Endothelial cell of umbilical vein (primary cell): ENCODE data around the gene ABCA7. TPM values are rescaled to one million over a fixed set of nuclear protein-coding genes. Genes with fewer than 3 reads are reported as not detected.

Source experiments
- BruUV-seq: library from RNA; stranded (reverse); fragments of 400-500 nt; replicated peaks from 2 replicates; lab custom pipeline; 2021; lab: Mats Ljungman, UMichigan
- CTCF ChIA-PET: fragments of 300-600, 350-600 bp; sonication (Branson Sonifier 250); formaldehyde crosslinking; loops from one replicate; lab custom pipeline; 2021; ENCODE audit warnings: antibody characterized with exemption, inconsistent platforms; lab: Charles Lee
- POLR2A ChIA-PET: fragments of 300-600, 350-600 bp; sonication (Branson Sonifier 250); formaldehyde crosslinking; loops from one replicate; lab custom pipeline; 2021; ENCODE audit warnings: antibody characterized with exemption, inconsistent platforms; lab: Charles Lee
- DNase-seq: peaks from one replicate; pipeline ENCODE4 v3.0.0-alpha.2; 2011; ENCODE audit warnings: low read depth, low spot score
- FAIRE-seq: peaks from 2 replicates; lab custom pipeline; 2011; peaks lifted over from hg19 to GRCh38; lab: Jason Lieb, UNC
- H2AFZ ChIP-seq: 2 replicates; pipeline ENCODE4 v1.6.0; 2012; ENCODE audit warnings: low read depth, low read length, control low read depth, inconsistent platforms
- H3K27ac ChIP-seq: 2 replicates; pipeline ENCODE4 v1.5.1; 2011; ENCODE audit warnings: low read depth, mild to moderate bottlenecking, control low read depth, low read length, moderate library complexity; ENCODE audit not compliant: insufficient read depth
- H3K27me3 ChIP-seq, 2 experiments: 2 replicates each; pipeline versions ENCODE4 v1.6.0 to v1.6.1; 2011; ENCODE audit warnings: low read length in 2 of 2, mixed read lengths in 1 of 2; ENCODE audit not compliant: control insufficient read depth in 2 of 2, insufficient read depth in 2 of 2
- H3K36me3 ChIP-seq, 2 experiments: 2 replicates in 1 of 2; 3 replicates in 1 of 2; pipeline ENCODE4 v1.5.1; 2011; ENCODE audit warnings: low read length in 2 of 2, mild to moderate bottlenecking in 1 of 2, moderate library complexity in 1 of 2; ENCODE audit not compliant: control insufficient read depth in 2 of 2, insufficient read depth in 2 of 2; ENCODE audit errors: extremely low read depth in 1 of 2
- H3K4me1 ChIP-seq: 3 replicates; pipeline ENCODE4 v1.5.1; 2011; ENCODE audit warnings: mild to moderate bottlenecking, low read length; ENCODE audit not compliant: control insufficient read depth, insufficient read depth; ENCODE audit errors: extremely low read depth
- H3K4me2 ChIP-seq: 2 replicates; pipeline ENCODE4 v1.6.1; 2011; ENCODE audit warnings: low read length, control low read depth, mixed read lengths; ENCODE audit not compliant: insufficient read depth
- H3K4me3 ChIP-seq, 3 experiments: fragments of 200-600 bp in 1 of 3; sonication (generic), shearing (Covaris generic) in 1 of 3; replicated peaks in 1 of 3; 2 replicates each; pipeline ENCODE4 v1.5.1; 2011 to 2016; ENCODE audit warnings: control low read depth in 3 of 3, low read length in 3 of 3, mild to moderate bottlenecking in 2 of 3, inconsistent platforms in 1 of 3, low read depth in 1 of 3, moderate library complexity in 1 of 3; ENCODE audit not compliant: insufficient read depth in 1 of 3
- H3K79me2 ChIP-seq: 2 replicates; pipeline ENCODE4 v1.6.0; 2012; ENCODE audit warnings: low read length, inconsistent platforms; ENCODE audit not compliant: control insufficient read depth, insufficient read depth
- H3K9ac ChIP-seq: replicated peaks from 2 replicates; pipeline ENCODE3; 2011; ENCODE audit warnings: low read length, control low read depth; ENCODE audit not compliant: insufficient read depth; ENCODE audit errors: extremely low read depth
- H3K9me1 ChIP-seq: replicated peaks from 3 replicates; pipeline ENCODE4 v1.6.0; 2011; ENCODE audit warnings: mild to moderate bottlenecking, low read length; ENCODE audit not compliant: control insufficient read depth, insufficient read depth; ENCODE audit errors: extremely low read depth
- H3K9me3 ChIP-seq: replicated peaks from 2 replicates; pipeline ENCODE4 v1.5.1; 2012; ENCODE audit warnings: low read length, inconsistent platforms; ENCODE audit not compliant: control insufficient read depth, insufficient read depth
- H4K20me1 ChIP-seq: replicated peaks from 2 replicates; pipeline ENCODE3; 2011; ENCODE audit warnings: mild to moderate bottlenecking, low read length; ENCODE audit not compliant: control insufficient read depth, insufficient read depth; ENCODE audit errors: extremely low read depth
- CTCF ChIP-seq, 2 donors: IDR thresholded peaks; 1 replicate in 1 of 2; 2 replicates in 1 of 2; pipeline ENCODE4 v1.5.1; 2011; ENCODE audit warnings: low read length in 2 of 2, mild to moderate bottlenecking in 2 of 2, moderate library complexity in 2 of 2, control low read depth in 1 of 2, inconsistent platforms in 1 of 2, low read depth in 1 of 2; ENCODE audit not compliant: insufficient read depth in 1 of 2; ENCODE audit errors: extremely low read depth in 1 of 2
- EZH2 ChIP-seq: IDR thresholded peaks from 2 replicates; pipeline ENCODE4 v1.6.1; 2012; ENCODE audit warnings: borderline replicate concordance, low read depth, mild to moderate bottlenecking, moderate library complexity, low read length, inconsistent platforms; ENCODE audit not compliant: severe bottlenecking
- FOS ChIP-seq: IDR thresholded peaks from 2 replicates; pipeline ENCODE4 v1.6.1; 2011; ENCODE audit warnings: mild to moderate bottlenecking, low read length, moderate library complexity, borderline replicate concordance; ENCODE audit not compliant: insufficient read depth
- GATA2 ChIP-seq: IDR thresholded peaks from 2 replicates; pipeline ENCODE4 v1.7.0; 2011; ENCODE audit warnings: low read depth, mild to moderate bottlenecking, moderate library complexity, mixed read lengths, low read length; ENCODE audit not compliant: insufficient read length, insufficient read depth
- JUN ChIP-seq: IDR thresholded peaks from 2 replicates; pipeline ENCODE4 v1.6.1; 2011; ENCODE audit warnings: borderline replicate concordance, low read depth; ENCODE audit not compliant: insufficient read length, insufficient read depth
- MYC ChIP-seq: IDR thresholded peaks from one replicate; pipeline ENCODE4 v1.6.1; 2011; ENCODE audit warnings: mild to moderate bottlenecking, low read depth, low read length
- POLR2A ChIP-seq: IDR thresholded peaks from 2 replicates; pipeline ENCODE4 v1.6.1; 2012; ENCODE audit warnings: low read depth, mild to moderate bottlenecking, control low read depth, low read length
- POLR2AphosphoS5 ChIP-seq: IDR thresholded peaks from 2 replicates; pipeline ENCODE4 v1.6.1; 2012; ENCODE audit warnings: low read depth, mild to moderate bottlenecking, control low read depth, low read length, moderate library complexity; ENCODE audit not compliant: insufficient read depth
- dilution Hi-C: fragments of 300-500 bp; cut with MboI; formaldehyde crosslinking; loops from one replicate; pipeline ENCODE4 v1.15.0; 2019; ENCODE audit warnings: low sequenced_read_pairs; ENCODE audit not compliant: extremely low pct_ligation_motif_present
- intact Hi-C: fragments of 100-400 bp; cut with micrococcal nuclease; formaldehyde crosslinking; loops from one replicate; pipeline ENCODE4 v1.10.0; 2022
- polyA plus RNA-seq, 4 experiments: library from polyadenylated mRNA; depleted of rRNA in 3 of 4; stranded (reverse) in 3 of 4; unstranded in 1 of 4; fragments of >200 nt; gene quantifications; 2 replicates each; pipeline versions ENCODE4 v1.2.1 to v1.2.3, GENCODE V29; 2011 to 2012; ENCODE audit warnings: missing spikeins in 1 of 4
- total RNA-seq: library from RNA; stranded (reverse); gene quantifications from 2 replicates; pipeline ENCODE4 v1.2.3, GENCODE V29; 2021
- TF ChIP-seq, protein P1 (sequence below): IDR thresholded peaks from 2 replicates; pipeline ENCODE4 v1.6.1; 2011; ENCODE audit not compliant: insufficient read depth, insufficient read length

Gene ABCA7
- total and polyA plus RNA-seq, 2 donors (not counting 3 experiments of a cell fraction or from before 2014, with no cell fraction given), result 5.7 to 9.8 TPM

DNA sequence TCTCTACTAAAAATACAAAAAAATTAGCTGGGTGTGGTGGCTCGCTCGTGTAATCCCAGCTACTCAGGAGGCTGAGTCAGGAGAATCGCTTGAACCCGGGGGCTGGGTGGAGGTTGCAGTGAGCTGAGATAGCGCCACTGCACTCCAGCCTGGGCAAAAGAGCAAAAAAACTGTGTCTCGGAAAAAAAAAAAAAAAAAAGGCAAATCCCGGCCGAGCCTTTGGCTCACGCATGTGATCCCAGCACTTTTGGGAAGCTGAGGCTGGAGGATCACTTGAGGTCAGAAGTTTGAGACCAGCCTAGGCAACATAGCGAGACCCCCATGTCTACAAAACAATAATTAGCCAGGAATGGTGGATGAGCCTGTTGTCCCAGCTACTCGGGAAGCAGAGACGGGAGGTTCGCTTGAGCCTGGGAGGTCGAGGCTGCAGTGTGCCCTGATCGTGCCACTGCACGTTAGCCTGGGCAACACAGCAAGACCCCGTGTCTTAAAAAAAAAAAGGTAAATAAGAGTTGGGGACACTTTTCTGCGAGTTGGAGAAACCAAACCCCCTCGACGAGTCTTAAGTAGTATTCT, 63.3 kb downstream of the ABCA7 start:
- TF ChIP-seq CTCF (IDR thresholded peaks at IDR 0.05; ENCODE audit: extremely low read depth in 1 of 2, insufficient read depth in 1 of 2, low read depth in 1 of 2, low read length in 2 of 2) (no peak), FOS (no peak), POLR2AphosphoS5 (no peak), GATA2 (no peak), JUN (no peak), POLR2A (no peak), MYC (no peak), EZH2 (no peak)
- TF ChIP-seq, protein P1, sequence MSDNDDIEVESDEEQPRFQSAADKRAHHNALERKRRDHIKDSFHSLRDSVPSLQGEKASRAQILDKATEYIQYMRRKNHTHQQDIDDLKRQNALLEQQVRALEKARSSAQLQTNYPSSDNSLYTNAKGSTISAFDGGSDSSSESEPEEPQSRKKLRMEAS, result no peak
- no peak overlapping the region for H3K9ac ChIP-seq
- H2AFZ ChIP-seq, result no peak overlapping the region
- H4K20me1 ChIP-seq, result no peaks in the 10 kb centered on the region
- peaks cover 18% of the 10 kb centered on the region for H3K79me2 ChIP-seq
- dilution Hi-C loops (no loop called here), intact Hi-C loops (loop anchor here (2.0 to 10.0 kb wide), 2 partner anchors 138 to 168 kb away; partner anchors contain the start of gene ATP5F1D)
- FAIRE-seq (no peak), DNase-seq (no peak)
- peaks cover 31% of the 10 kb centered on the region for H3K4me1 ChIP-seq
- no peaks in the 10 kb centered on the region for H3K27me3 ChIP-seq
- TSS peak; percentile 71 for BruUV-seq
- peak overlapping the region; percentile 93 for H3K27ac ChIP-seq
- H3K9me3 ChIP-seq, result peaks cover 2% of the 10 kb centered on the region
- peaks cover 2 to 16% of the 10 kb centered on the region in 2 experiments for H3K36me3 ChIP-seq
- no peak overlapping the region for H3K4me2 ChIP-seq
- POLR2A ChIA-PET, result interaction anchor here (0.7 to 1.6 kb wide), 5 partner anchors 20 to 150 kb away, joined by 3 to 4 read pairs (median 3); no protein-coding TSS in a partner anchor
- H3K9me1 ChIP-seq, result no peaks in the 10 kb centered on the region
- CTCF ChIA-PET, result interaction anchor here (1.0 to 2.8 kb wide), 7 partner anchors 10 to 111 kb away, joined by 3 to 21 read pairs (median 4); no protein-coding TSS in a partner anchor
- no peak overlapping the region for H3K4me3 ChIP-seq
